Left lung (tissue), 10 donors: ENCODE measurements around the gene COL4A4. TPM values are rescaled to one million over a fixed set of nuclear protein-coding genes. Genes with fewer than 3 reads are reported as not detected.
"Not testable (repeated sequence)": the region's sequence is repeated elsewhere in the genome, so short reads cannot be mapped to it uniquely, and the experiment has no call there.

Experiments
- ATAC-seq: fragments of 200-7000 bp; cut with Tn5 transposase; one replicate; pipeline ENCODE4 v1.9.1; 2020; ENCODE audit warnings: moderate library complexity
- DNase-seq, 4 donors: peaks; one replicate each; pipeline ENCODE4 v3.0.0-alpha.2; 2013 to 2020
- H3K27ac ChIP-seq, 2 donors: fragments of 200-600 bp; sonication (generic) in 1 of 2; one replicate each; pipeline versions ENCODE4 v1.5.0 to v1.8.0; 2020 to 2021
- H3K27me3 ChIP-seq, 2 donors: fragments of 200-600 bp; sonication (generic) in 1 of 2; one replicate each; pipeline versions ENCODE4 v1.5.0 to v1.8.0; 2020 to 2021
- H3K36me3 ChIP-seq, 2 donors: fragments of 200-600 bp; sonication (generic) in 1 of 2; one replicate each; pipeline versions ENCODE4 v1.5.0 to v1.8.0; 2020 to 2021
- H3K4me1 ChIP-seq, 2 donors: fragments of 200-600 bp; one replicate each; pipeline ENCODE4 v1.8.0; 2021
- H3K4me3 ChIP-seq, 2 donors: fragments of 200-600 bp; sonication (generic) in 1 of 2; one replicate each; pipeline versions ENCODE4 v1.5.0 to v1.8.0; 2020 to 2021; ENCODE audit warnings: mild to moderate bottlenecking in 1 of 2
- H3K9me3 ChIP-seq, 2 donors: fragments of 200-600 bp; sonication (generic) in 1 of 2; one replicate each; pipeline versions ENCODE4 v1.5.0 to v1.8.0; 2020 to 2021
- intact Hi-C, 2 donors: fragments of 100-400 bp; cut with DNase I; formaldehyde crosslinking; loops; one replicate each; pipeline versions ENCODE4 v1.11.2 to v1.14.2; 2022
- polyA plus RNA-seq, 6 donors: library from polyadenylated mRNA; unstranded; fragments of 120-200 nt; gene quantifications; one replicate each; pipeline ENCODE4 v1.2.1, GENCODE V29; 2013; ENCODE audit not compliant: insufficient read length in 6 of 6
- total RNA-seq, 2 donors: library from RNA; stranded (reverse); fragmentation: NEBNext Ultra II Directional; extraction: Animal tissue kit (Norgen Biotek cat#: 25700); gene quantifications; one replicate each; pipeline ENCODE4 v1.2.1, GENCODE V29; 2021
- TF ChIP-seq, protein P1 (sequence below), 2 donors: fragments of 200-600 bp; sonication (generic) in 1 of 2; IDR thresholded peaks; one replicate each; pipeline versions ENCODE4 v1.5.0 to v1.8.0; 2021; ENCODE audit warnings: antibody characterized with exemption in 2 of 2
- donor health status: DM: no; HTN: yes; CAD: no.
- donor health status: DM: no; HTN: no; CAD: no.

The COL4A4 gene
- total and polyA plus RNA-seq, 8 donors: 5.4 to 51.2 (median 10.2) TPM

GRCh38 chr2:227180770-227181169, 16.8 kb upstream of the COL4A4 start:
- Histone ChIP-seq H3K9me3 (no peaks in the 10 kb centered on the region), H3K4me3 (no peak overlapping the region), H3K27me3 (no peaks in the 10 kb centered on the region), H3K27ac (no peak overlapping the region), H3K4me1 (no peaks in the 10 kb centered on the region), H3K36me3 (no peaks in the 10 kb centered on the region)
- ATAC-seq: no peak
- intact Hi-C loops: no loop called here
- TF ChIP-seq, protein P1, sequence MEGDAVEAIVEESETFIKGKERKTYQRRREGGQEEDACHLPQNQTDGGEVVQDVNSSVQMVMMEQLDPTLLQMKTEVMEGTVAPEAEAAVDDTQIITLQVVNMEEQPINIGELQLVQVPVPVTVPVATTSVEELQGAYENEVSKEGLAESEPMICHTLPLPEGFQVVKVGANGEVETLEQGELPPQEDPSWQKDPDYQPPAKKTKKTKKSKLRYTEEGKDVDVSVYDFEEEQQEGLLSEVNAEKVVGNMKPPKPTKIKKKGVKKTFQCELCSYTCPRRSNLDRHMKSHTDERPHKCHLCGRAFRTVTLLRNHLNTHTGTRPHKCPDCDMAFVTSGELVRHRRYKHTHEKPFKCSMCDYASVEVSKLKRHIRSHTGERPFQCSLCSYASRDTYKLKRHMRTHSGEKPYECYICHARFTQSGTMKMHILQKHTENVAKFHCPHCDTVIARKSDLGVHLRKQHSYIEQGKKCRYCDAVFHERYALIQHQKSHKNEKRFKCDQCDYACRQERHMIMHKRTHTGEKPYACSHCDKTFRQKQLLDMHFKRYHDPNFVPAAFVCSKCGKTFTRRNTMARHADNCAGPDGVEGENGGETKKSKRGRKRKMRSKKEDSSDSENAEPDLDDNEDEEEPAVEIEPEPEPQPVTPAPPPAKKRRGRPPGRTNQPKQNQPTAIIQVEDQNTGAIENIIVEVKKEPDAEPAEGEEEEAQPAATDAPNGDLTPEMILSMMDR (IDR thresholded peaks at IDR 0.05): no peak
- DNase-seq: no peak

GRCh38 chr2:227179988-227180685, 16.1 kb upstream of the COL4A4 start:
- ATAC-seq (peak; percentile 15), DNase-seq (no peak)
- no peak overlapping the region for H3K27ac ChIP-seq
- H3K4me3 ChIP-seq: no peak overlapping the region
- intact Hi-C loops: no loop called here
- H3K36me3 ChIP-seq: no peaks in the 10 kb centered on the region
- H3K27me3 ChIP-seq: no peaks in the 10 kb centered on the region
- no peaks in the 10 kb centered on the region for H3K4me1 ChIP-seq
- no peaks in the 10 kb centered on the region for H3K9me3 ChIP-seq
- TF ChIP-seq, protein P1 (IDR thresholded peaks at IDR 0.05): no peak

DNA sequence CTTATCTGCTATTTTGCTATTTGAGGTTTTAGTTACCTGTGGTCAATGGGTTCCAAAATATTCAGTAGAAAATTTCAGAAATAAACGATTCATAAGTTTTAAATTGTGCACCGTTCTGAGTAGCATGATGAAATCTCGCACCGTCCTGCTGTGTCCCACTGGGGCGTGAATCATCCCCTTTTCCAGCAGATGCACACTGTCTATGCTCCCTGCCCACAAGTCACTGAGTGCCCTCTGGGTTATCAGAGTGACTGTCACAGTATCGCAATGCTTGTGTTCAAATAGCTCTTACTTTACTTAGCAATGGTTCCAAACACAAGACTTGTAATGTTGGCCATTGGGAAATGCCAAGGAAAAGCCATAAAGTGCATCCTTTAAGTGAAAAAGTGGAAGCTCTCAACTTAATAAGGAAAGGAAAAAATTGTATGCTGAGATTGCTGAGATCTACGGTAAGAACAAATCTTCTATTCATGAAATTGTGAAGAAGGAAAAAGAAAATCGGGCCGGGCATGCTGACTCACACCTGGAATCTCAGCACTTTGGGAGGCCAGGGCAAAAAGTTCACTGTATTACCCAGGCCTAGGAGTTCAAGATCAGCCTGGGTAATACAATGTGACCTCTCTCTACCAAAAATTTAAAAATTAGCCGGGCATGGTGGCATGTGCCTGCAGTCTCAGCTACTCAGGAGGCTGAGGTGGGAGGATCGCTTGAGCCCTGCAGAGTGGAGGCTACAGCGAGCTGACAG, 13.8 kb upstream of the COL4A4 start:
- TF ChIP-seq, protein P1 (IDR thresholded peaks at IDR 0.05): no peak
- Histone ChIP-seq H3K4me1 (no peaks in the 10 kb centered on the region), H3K36me3 (no peaks in the 10 kb centered on the region), H3K27me3 (no peaks in the 10 kb centered on the region), H3K27ac (no peak overlapping the region), H3K4me3 (no peak overlapping the region), H3K9me3 (no peaks in the 10 kb centered on the region)
- intact Hi-C loops: no loop called here
- ATAC-seq (no peak), DNase-seq (no peak)

- H3K36me3 ChIP-seq, intact Hi-C loops, H3K9me3 ChIP-seq, DNase-seq, H3K27me3 ChIP-seq, H3K4me3 ChIP-seq, H3K27ac ChIP-seq, H3K4me1 ChIP-seq, ATAC-seq: not testable (repeated sequence)
Measured at GRCh38 chr2:227171779-227172178, 7.8 kb upstream of the COL4A4 start.

- peak overlapping the region; percentile 44 to 67 for H3K27ac ChIP-seq
- H3K36me3 ChIP-seq: no peaks in the 10 kb centered on the region
- TF ChIP-seq, protein P1 (IDR thresholded peaks at IDR 0.05): no peak
- intact Hi-C loops: no loop called here
- peaks cover 24 to 58% of the 10 kb centered on the region in 2 donors for H3K27me3 ChIP-seq
- H3K4me3 ChIP-seq: peak overlapping the region; percentile 42 to 48
- H3K9me3 ChIP-seq: no peaks in the 10 kb centered on the region
- DNase-seq: peak in 2 of 4 donors; percentile 44 to 75
- H3K4me1 ChIP-seq: peaks cover 0 to 4% of the 10 kb centered on the region in 2 donors
- ATAC-seq: peak; percentile 51
Measured at GRCh38 chr2:227164763-227165291, 822 bp upstream of the COL4A4 start.
